ENCODE measurements around the gene MELTF. TPM values are rescaled to one million over a fixed set of nuclear protein-coding genes. Genes with fewer than 3 reads are reported as not detected.
A peak's percentile ranks its signal among the peaks of the same experiment; 100 is the strongest.

Gene MELTF
- total and polyA plus RNA-seq, 9 of the 15 experiments (the other 6 are each of a cell fraction or from before 2014, with no cell fraction given) = 0.35 to 10.5 (median 4.5) TPM

- Histone ChIP-seq H3K9me1 (ENCODE audit: control insufficient read depth, insufficient read depth, low read length) (no peaks in the 10 kb centered on the region), H3K36me3 (ENCODE audit: control insufficient read depth, insufficient read depth, low read length) (no peaks in the 10 kb centered on the region), H3K27me3 (ENCODE audit: control insufficient read depth in 2 of 2, insufficient read depth in 2 of 2, low read length in 2 of 2) (no peaks in the 10 kb centered on the region), H4K20me1 (replicated peaks; ENCODE audit: control insufficient read depth, insufficient read depth, low read length) (no peaks in the 10 kb centered on the region), H3K4me1 (replicated peaks in 1 of 2; ENCODE audit: control insufficient read depth in 2 of 2, insufficient read depth in 2 of 2, low read length in 2 of 2) (peaks cover 3 to 56% of the 10 kb centered on the region in 2 experiments; a peak in 3 of 5 replicates), H3K9ac (ENCODE audit: insufficient read depth in 1 of 2, low read depth in 2 of 2, low read length in 2 of 2) (peak overlapping the region in 1 of 2 experiments; percentile 66; a peak in 2 of 4 replicates), H3K9me3 (replicated peaks; ENCODE audit: control insufficient read depth, insufficient read depth, low read depth, low read length) (no peaks in the 10 kb centered on the region), H3K4me3 (no peak overlapping the region), H3K27ac (ENCODE audit: extremely low read depth, low read depth, low read length) (no peak overlapping the region), H3K79me2 (ENCODE audit: control insufficient read depth, insufficient read depth, low read length) (no peaks in the 10 kb centered on the region), H3K4me2 (ENCODE audit: insufficient read depth, low read length) (no peak overlapping the region), H2AFZ (ENCODE audit: low read depth, low read length) (no peak overlapping the region)
- POLR2A ChIA-PET = interaction anchor here (0.8 to 1.2 kb wide), 4 partner anchors 13 to 116 kb away, joined by 3 to 6 read pairs (median 3); partner anchors contain the start of gene MELTF
- DNase-seq (ENCODE audit: extremely low read depth in 1 of 4, low spot score in 3 of 4) (peak; percentile 38 to 58 (median 47)), ATAC-seq (no peak), FAIRE-seq (no peak)
- TF ChIP-seq MTA3 (IDR thresholded peaks at IDR 0.05; ENCODE audit: borderline replicate concordance) = no peak
- TF ChIP-seq CTBP1 (IDR thresholded peaks at IDR 0.05; ENCODE audit: borderline replicate concordance) = peak; percentile 64; the same call in 1 of the 2 replicates
- TF ChIP-seq JUND (IDR thresholded peaks at IDR 0.05; ENCODE audit: borderline replicate concordance, low read depth, low read length) = no peak
- peak; percentile 42; the same call in 1 of the 3 replicates for TF ChIP-seq JUND (tag; IDR thresholded peaks at IDR 0.05; ENCODE audit: borderline replicate concordance, low read depth, low read length)
- TF ChIP-seq KHSRP (IDR thresholded peaks at IDR 0.05) = no peak
- 0 out of 2 replicates have a peak, but pooled peaks have one; percentile 6 for TF ChIP-seq CBFA2T3 (IDR thresholded peaks at IDR 0.05)
- TF ChIP-seq RCOR1 (IDR thresholded peaks at IDR 0.05; ENCODE audit: borderline replicate concordance in 1 of 2, low read depth in 2 of 2, low read length in 2 of 2) = 0 out of 4 replicates have a peak, but pooled peaks of 1 of the 2 experiments have one; percentile 9
- TF ChIP-seq FOSL1 (tag; conservative IDR thresholded peaks at IDR 0.05) = 0 out of 2 replicates have a peak, but pooled peaks have one; percentile 16
- TF ChIP-seq TCF3 (CRISPR knock-in tag; IDR thresholded peaks at IDR 0.05) = peak; percentile 10; the same call in 1 of the 2 replicates
- no peak for TF ChIP-seq ZNF436 (CRISPR knock-in tag; IDR thresholded peaks at IDR 0.05)
- TF ChIP-seq IFI16 (CRISPR knock-in tag; IDR thresholded peaks at IDR 0.05) = no peak
- TF ChIP-seq ATF3 (IDR thresholded peaks at IDR 0.05) = peak; percentile 7; the same call in 1 of the 2 replicates
- TF ChIP-seq ATF3 (CRISPR knock-in tag; conservative IDR thresholded peaks at IDR 0.05) = no peak
- TF ChIP-seq BHLHE40 (IDR thresholded peaks at IDR 0.05; ENCODE audit: low read length) = 0 out of 2 replicates have a peak, but pooled peaks have one; percentile 8
- TF ChIP-seq ZNF699 (CRISPR knock-in tag; IDR thresholded peaks at IDR 0.05; ENCODE audit: insufficient replicate concordance) = no peak
- TF ChIP-seq ZFP1 (CRISPR knock-in tag; IDR thresholded peaks at IDR 0.05) = no peak
- TF ChIP-seq POLR3G (IDR thresholded peaks at IDR 0.05; ENCODE audit: extremely low read depth, insufficient read length, insufficient replicate concordance) = no peak
- no peak for TF ChIP-seq SIN3A (IDR thresholded peaks at IDR 0.05; ENCODE audit: borderline replicate concordance in 2 of 2, control insufficient read depth in 1 of 2, low read depth in 2 of 2, low read length in 2 of 2)
- no peak for TF ChIP-seq FIP1L1 (IDR thresholded peaks at IDR 0.05; ENCODE audit: low read depth, low read length, poor library complexity, severe bottlenecking)
- TF ChIP-seq PCBP1 (IDR thresholded peaks at IDR 0.05; ENCODE audit: low read depth, low read length, poor library complexity, severe bottlenecking) = no peak
- TF ChIP-seq ZEB2 (IDR thresholded peaks at IDR 0.05) = 0 out of 2 replicates have a peak, but pooled peaks have one; percentile 39
- no peak for TF ChIP-seq ZFX (CRISPR knock-in tag; IDR thresholded peaks at IDR 0.05)
- CTCF ChIA-PET (ENCODE audit: low intra/inter-chr PET ratio) = no interaction called here
- intact Hi-C loops (cut with micrococcal nuclease) = no loop called here
- 24% methylated on average over 12 of the region's 12 CpGs for WGBS (ENCODE audit: insufficient coverage, low coverage, missing lambda C conversion rate)
- no TSS peak for BruUV-seq (replicated peaks)
- in situ Hi-C loops (cut with MboI) = no loop called here
These were observed 22.2 kb downstream of the MELTF start for GRCh38 chr3:197007296-197007940.

Measured in K562 (cell line).